Vagina (tissue), 2 donors: Measurements from ENCODE around the gene TAF6L. TPM values are rescaled to one million over a fixed set of nuclear protein-coding genes. Genes with fewer than 3 reads are reported as not detected.

Experiments
- DNase-seq, 2 donors: peaks; one replicate each; pipeline ENCODE4 v3.0.0-alpha.2; 2017; ENCODE audit errors: extremely low spot score in 2 of 2
- H3K27ac ChIP-seq: fragments of 200-600 bp; sonication (generic); one replicate; pipeline ENCODE4 v1.5.1; 2019
- H3K27me3 ChIP-seq: fragments of 200-600 bp; sonication (generic); one replicate; pipeline ENCODE4 v1.5.1; 2019
- H3K36me3 ChIP-seq, 2 donors: fragments of 200-600 bp; sonication (generic); one replicate each; pipeline ENCODE4 v1.5.1; 2017 to 2019
- H3K4me1 ChIP-seq: fragments of 200-600 bp; sonication (generic); one replicate; pipeline ENCODE4 v1.5.1; 2019
- H3K4me3 ChIP-seq, 2 donors: fragments of 200-600 bp; sonication (generic); 1 replicate in 1 of 2; 2 replicates in 1 of 2; pipeline ENCODE4 v1.5.1; 2016 to 2019
- H3K9me3 ChIP-seq: fragments of 200-600 bp; sonication (generic); one replicate; pipeline ENCODE4 v1.5.1; 2019
- POLR2A ChIP-seq, 2 donors: fragments of 450-650 bp; IDR thresholded peaks; one replicate each; pipeline ENCODE4 v1.6.1; 2017; ENCODE audit warnings: antibody characterized with exemption in 2 of 2, mild to moderate bottlenecking in 2 of 2, moderate library complexity in 2 of 2
- POLR2AphosphoS5 ChIP-seq, 2 donors: sonication (generic); formaldehyde crosslinking; IDR thresholded peaks; one replicate each; pipeline ENCODE4 v1.9.0; 2017; ENCODE audit warnings: antibody characterized with exemption in 2 of 2, mild to moderate bottlenecking in 2 of 2, low read depth in 1 of 2; ENCODE audit not compliant: insufficient read depth in 1 of 2
- intact Hi-C: fragments of 100-400 bp; cut with DNase I; formaldehyde crosslinking; loops from one replicate; pipeline ENCODE4 v1.15.1; 2023
- total RNA-seq: library from RNA; depleted of rRNA; stranded (reverse); fragments of >200 nt; gene quantifications from one replicate; pipeline ENCODE4 v1.2.3, GENCODE V29; 2016
- TF ChIP-seq, protein P1 (sequence below), 3 experiments: fragments of 450-650 bp in 2 of 3; fragments of 200-600 bp in 1 of 3; sonication (generic) in 1 of 3; IDR thresholded peaks; one replicate each; pipeline ENCODE4 v1.5.1; 2017 to 2019; ENCODE audit warnings: antibody characterized with exemption in 3 of 3, mild to moderate bottlenecking in 2 of 3, moderate library complexity in 2 of 3

Gene TAF6L
- total RNA-seq, 1 donor from 2014 or later, result 24.8 TPM

DNA sequence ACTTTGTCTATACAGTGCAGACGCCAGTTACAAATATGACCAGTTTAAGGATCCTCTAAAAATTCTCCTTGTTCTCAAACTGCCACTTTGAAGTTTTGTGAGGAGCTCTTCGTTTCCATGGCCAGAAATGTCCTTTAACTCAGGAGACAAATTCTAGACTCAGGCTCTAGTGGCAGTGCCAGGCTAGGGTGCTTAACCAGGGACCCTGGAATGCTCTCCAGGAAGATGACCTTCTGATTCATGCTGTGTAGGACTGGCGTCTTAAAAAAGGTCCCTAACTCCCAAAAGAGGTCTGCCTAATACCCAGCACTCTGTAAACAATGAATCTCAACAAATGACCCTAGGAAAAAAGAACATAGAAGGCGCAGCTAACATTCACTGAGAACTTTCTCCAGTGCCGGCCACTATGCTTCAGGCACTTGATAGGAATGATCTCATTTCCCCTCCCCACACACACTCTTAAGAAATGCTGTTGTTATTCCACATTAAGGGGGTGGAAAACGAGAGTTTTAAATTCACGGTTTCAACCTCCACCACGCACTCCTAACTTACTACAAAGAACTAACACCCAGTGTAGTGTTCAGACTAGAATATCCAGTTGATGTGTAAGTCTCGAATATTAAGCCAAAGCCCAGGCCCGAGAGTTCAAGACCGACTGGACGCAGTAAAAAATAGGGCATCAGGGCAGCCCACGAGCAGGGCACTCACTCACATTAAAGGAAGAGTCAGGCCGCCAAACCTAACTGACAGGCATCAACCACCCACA, 33.3 kb downstream of the TAF6L start:
- Histone ChIP-seq H3K4me1 (peaks cover 45% of the 10 kb centered on the region), H3K27ac (peak overlapping the region; percentile 93), H3K4me3 (peak overlapping the region; percentile 77 to 85), H3K36me3 (peaks cover 6 to 47% of the 10 kb centered on the region in 2 donors), H3K27me3 (no peaks in the 10 kb centered on the region), H3K9me3 (no peaks in the 10 kb centered on the region)
- TF ChIP-seq POLR2A (IDR thresholded peaks at IDR 0.05), result no peak
- TF ChIP-seq, protein P1, sequence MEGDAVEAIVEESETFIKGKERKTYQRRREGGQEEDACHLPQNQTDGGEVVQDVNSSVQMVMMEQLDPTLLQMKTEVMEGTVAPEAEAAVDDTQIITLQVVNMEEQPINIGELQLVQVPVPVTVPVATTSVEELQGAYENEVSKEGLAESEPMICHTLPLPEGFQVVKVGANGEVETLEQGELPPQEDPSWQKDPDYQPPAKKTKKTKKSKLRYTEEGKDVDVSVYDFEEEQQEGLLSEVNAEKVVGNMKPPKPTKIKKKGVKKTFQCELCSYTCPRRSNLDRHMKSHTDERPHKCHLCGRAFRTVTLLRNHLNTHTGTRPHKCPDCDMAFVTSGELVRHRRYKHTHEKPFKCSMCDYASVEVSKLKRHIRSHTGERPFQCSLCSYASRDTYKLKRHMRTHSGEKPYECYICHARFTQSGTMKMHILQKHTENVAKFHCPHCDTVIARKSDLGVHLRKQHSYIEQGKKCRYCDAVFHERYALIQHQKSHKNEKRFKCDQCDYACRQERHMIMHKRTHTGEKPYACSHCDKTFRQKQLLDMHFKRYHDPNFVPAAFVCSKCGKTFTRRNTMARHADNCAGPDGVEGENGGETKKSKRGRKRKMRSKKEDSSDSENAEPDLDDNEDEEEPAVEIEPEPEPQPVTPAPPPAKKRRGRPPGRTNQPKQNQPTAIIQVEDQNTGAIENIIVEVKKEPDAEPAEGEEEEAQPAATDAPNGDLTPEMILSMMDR (IDR thresholded peaks at IDR 0.05), result no peak
- no peak for TF ChIP-seq POLR2AphosphoS5 (IDR thresholded peaks at IDR 0.05; ENCODE audit: insufficient read depth in 1 of 2, low read depth in 1 of 2)
- intact Hi-C loops, result loop anchor here (5.0 kb wide), 1 partner anchor 33 kb away; the partner anchor contains the start of gene WDR74
- DNase-seq, result no peak

DNA sequence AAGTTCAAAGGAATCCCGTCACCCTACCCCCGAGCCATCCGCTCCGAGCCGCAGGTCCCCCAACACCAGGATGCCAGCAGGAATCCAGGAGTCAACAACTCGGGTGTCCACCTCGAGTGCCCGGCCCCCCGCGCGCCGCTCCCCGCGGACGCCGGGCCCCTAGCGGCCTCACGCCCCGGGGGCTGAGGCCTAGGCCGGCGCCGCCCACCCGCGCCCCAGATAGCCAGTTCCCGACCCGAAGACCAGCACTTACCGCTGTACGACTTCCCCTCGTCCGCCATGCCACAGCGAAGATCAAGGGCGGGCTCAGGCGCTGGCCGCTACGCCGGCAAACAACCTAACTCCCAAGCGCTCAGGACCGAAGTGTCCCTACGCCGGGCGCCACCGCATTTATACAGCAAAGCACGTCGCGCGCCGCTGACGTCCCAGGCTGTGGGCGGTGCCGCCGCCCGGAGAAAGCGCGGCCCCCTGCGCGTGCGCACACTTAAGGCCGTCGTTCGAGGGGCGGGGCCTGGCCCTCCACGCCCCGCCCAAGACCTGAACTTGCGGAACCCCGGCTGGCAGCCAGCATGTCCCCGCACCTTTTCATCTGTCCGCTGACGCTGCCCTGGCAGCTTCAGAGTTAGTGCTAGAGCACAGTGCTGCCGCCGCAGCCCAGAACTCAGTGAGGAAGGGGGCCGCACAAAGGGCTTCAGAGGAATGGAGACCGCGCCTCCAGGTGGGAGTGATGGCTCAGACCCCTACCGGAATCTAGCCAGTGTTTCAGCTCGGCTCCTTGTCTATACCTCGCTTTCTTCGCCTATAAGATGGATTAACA, 34.1 kb downstream of the TAF6L start, which contains the start of gene NXF1:
NXF1 (minus strand) TSS at position 365 of the 817 bp plus-strand sequence; CDS start at position 281, 84 bp downstream.
- DNase-seq, result peak in 1 of 2 donors; percentile 95
- H3K36me3 ChIP-seq, result peaks cover 6 to 39% of the 10 kb centered on the region in 2 donors
- H3K4me1 ChIP-seq, result peaks cover 45% of the 10 kb centered on the region
- TF ChIP-seq, protein P1 (IDR thresholded peaks at IDR 0.05), result peak in 1 of 3 experiments; percentile 5
- TF ChIP-seq POLR2AphosphoS5 (IDR thresholded peaks at IDR 0.05; ENCODE audit: insufficient read depth in 1 of 2, low read depth in 1 of 2), result peak; percentile 95 to 100
- TF ChIP-seq POLR2A (IDR thresholded peaks at IDR 0.05), result peak; percentile 49 to 98
- H3K9me3 ChIP-seq, result no peaks in the 10 kb centered on the region
- H3K27me3 ChIP-seq, result no peaks in the 10 kb centered on the region
- intact Hi-C loops, result no loop called here
- H3K27ac ChIP-seq, result peak within 1 kb of the TSS; percentile 93
- H3K4me3 ChIP-seq, result peak within 1 kb of the TSS; percentile 77 to 85

DNA sequence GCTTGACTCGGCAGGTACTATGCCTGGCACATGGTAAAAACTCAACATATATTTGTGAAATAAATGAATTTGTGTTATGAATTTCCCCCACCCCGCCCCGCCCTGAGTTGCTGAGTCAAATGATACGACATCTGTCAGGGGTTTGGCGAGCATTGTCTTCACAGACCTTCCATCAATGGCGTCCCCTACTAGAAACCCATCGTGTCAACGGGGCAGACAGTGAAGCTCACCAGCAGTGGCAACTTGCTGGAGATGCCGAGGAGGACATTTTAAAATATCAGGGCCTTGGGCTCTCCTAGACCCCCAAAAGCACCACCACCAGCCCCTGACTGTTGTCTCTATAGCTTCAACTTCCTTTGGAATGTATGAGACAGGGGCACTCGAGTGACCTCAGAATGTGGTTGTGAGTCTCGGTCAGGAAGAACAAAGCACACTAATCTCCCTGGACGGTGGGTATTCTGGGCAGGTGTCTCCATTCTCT, 34.8 kb downstream of the TAF6L start:
- Histone ChIP-seq H3K9me3 (no peaks in the 10 kb centered on the region), H3K4me3 (peak overlapping the region; percentile 77 to 85), H3K4me1 (peaks cover 45% of the 10 kb centered on the region), H3K36me3 (peaks cover 6 to 32% of the 10 kb centered on the region in 2 donors), H3K27me3 (no peaks in the 10 kb centered on the region), H3K27ac (peak overlapping the region; percentile 93)
- intact Hi-C loops, result no loop called here
- DNase-seq, result no peak
- TF ChIP-seq, protein P1 (IDR thresholded peaks at IDR 0.05), result no peak
- no peak for TF ChIP-seq POLR2A (IDR thresholded peaks at IDR 0.05)
- TF ChIP-seq POLR2AphosphoS5 (IDR thresholded peaks at IDR 0.05; ENCODE audit: insufficient read depth in 1 of 2, low read depth in 1 of 2), result no peak

DNA sequence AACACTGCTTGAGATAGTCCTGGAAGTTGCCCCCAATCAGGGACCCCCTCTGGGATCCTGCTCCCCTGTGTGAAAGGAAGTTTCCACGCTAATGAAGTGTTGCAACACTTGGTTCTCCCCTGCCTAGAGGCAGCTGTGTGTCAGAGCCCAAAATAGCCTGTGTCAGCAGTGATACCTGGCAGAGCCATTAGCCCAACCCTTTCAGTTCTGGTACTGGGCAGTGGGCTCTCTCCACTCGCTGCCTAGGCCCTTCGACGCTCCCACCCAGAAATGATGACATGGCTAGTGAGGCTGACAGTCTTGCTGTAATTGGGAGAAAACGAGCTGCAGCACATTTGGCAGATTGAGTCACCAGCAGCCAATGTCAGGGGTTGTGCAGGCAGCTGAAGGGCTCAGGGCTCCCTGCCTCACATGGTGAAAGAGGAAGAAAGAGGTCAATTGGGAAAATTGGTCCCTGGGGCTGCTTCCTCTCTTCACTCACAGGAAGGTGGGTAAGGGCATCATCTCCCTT, 35.5 kb downstream of the TAF6L start:
- H3K4me1 ChIP-seq, result peaks cover 45% of the 10 kb centered on the region
- peaks cover 6 to 25% of the 10 kb centered on the region in 2 donors for H3K36me3 ChIP-seq
- intact Hi-C loops, result no loop called here
- H3K4me3 ChIP-seq, result no peak overlapping the region
- DNase-seq, result no peak
- peak overlapping the region; percentile 93 for H3K27ac ChIP-seq
- H3K9me3 ChIP-seq, result no peaks in the 10 kb centered on the region
- TF ChIP-seq POLR2AphosphoS5 (IDR thresholded peaks at IDR 0.05; ENCODE audit: insufficient read depth in 1 of 2, low read depth in 1 of 2) (peak; percentile 22 to 58), POLR2A (IDR thresholded peaks at IDR 0.05) (no peak)
- TF ChIP-seq, protein P1 (IDR thresholded peaks at IDR 0.05), result no peak
- no peaks in the 10 kb centered on the region for H3K27me3 ChIP-seq
